ENCODE measurements around the gene ADARB2.

DNA sequence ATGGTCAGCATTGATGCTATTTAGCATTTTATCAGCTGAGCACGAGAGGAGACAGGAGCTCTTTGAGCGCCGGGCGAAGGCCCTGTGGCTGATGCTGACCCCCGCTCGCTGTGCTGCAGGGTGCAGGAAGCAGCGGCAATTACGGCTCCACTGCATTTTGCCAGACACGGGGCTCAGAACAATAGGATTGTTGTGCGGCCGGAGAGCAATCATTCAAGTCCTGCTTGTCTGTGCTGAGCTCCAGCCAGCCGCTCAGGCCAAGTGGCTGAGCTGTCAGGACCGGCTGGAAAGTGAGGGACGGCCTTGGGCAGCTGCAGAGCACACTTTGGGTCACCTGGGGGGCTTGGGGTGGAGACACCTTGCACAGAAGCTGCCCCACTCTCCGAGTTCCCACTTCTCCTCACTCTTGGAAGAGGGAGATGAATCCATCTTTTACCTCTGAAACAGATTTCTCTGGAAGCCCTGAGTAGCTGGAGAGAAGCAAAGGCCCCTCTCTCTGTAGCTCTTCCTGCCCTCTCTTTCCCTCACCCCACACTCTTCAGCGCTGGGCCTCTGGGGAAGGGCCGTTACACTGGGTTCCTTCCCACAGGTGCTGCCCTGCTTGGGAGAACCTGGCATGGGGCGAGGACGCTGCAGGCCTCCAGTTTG lies 17.3 kb upstream of the ADARB2 start:
- TF ChIP-seq, protein P1, sequence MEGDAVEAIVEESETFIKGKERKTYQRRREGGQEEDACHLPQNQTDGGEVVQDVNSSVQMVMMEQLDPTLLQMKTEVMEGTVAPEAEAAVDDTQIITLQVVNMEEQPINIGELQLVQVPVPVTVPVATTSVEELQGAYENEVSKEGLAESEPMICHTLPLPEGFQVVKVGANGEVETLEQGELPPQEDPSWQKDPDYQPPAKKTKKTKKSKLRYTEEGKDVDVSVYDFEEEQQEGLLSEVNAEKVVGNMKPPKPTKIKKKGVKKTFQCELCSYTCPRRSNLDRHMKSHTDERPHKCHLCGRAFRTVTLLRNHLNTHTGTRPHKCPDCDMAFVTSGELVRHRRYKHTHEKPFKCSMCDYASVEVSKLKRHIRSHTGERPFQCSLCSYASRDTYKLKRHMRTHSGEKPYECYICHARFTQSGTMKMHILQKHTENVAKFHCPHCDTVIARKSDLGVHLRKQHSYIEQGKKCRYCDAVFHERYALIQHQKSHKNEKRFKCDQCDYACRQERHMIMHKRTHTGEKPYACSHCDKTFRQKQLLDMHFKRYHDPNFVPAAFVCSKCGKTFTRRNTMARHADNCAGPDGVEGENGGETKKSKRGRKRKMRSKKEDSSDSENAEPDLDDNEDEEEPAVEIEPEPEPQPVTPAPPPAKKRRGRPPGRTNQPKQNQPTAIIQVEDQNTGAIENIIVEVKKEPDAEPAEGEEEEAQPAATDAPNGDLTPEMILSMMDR (conservative IDR thresholded peaks at IDR 0.05; ENCODE audit: low read depth in 2 of 2): no peak
- TF ChIP-seq, protein P2, sequence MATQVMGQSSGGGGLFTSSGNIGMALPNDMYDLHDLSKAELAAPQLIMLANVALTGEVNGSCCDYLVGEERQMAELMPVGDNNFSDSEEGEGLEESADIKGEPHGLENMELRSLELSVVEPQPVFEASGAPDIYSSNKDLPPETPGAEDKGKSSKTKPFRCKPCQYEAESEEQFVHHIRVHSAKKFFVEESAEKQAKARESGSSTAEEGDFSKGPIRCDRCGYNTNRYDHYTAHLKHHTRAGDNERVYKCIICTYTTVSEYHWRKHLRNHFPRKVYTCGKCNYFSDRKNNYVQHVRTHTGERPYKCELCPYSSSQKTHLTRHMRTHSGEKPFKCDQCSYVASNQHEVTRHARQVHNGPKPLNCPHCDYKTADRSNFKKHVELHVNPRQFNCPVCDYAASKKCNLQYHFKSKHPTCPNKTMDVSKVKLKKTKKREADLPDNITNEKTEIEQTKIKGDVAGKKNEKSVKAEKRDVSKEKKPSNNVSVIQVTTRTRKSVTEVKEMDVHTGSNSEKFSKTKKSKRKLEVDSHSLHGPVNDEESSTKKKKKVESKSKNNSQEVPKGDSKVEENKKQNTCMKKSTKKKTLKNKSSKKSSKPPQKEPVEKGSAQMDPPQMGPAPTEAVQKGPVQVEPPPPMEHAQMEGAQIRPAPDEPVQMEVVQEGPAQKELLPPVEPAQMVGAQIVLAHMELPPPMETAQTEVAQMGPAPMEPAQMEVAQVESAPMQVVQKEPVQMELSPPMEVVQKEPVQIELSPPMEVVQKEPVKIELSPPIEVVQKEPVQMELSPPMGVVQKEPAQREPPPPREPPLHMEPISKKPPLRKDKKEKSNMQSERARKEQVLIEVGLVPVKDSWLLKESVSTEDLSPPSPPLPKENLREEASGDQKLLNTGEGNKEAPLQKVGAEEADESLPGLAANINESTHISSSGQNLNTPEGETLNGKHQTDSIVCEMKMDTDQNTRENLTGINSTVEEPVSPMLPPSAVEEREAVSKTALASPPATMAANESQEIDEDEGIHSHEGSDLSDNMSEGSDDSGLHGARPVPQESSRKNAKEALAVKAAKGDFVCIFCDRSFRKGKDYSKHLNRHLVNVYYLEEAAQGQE (IDR thresholded peaks at IDR 0.05; ENCODE audit: unreplicated experiment): no peak
- TF ChIP-seq, protein P3, sequence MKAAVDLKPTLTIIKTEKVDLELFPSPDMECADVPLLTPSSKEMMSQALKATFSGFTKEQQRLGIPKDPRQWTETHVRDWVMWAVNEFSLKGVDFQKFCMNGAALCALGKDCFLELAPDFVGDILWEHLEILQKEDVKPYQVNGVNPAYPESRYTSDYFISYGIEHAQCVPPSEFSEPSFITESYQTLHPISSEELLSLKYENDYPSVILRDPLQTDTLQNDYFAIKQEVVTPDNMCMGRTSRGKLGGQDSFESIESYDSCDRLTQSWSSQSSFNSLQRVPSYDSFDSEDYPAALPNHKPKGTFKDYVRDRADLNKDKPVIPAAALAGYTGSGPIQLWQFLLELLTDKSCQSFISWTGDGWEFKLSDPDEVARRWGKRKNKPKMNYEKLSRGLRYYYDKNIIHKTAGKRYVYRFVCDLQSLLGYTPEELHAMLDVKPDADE (IDR thresholded peaks at IDR 0.05): no peak
- TF ChIP-seq POLR2AphosphoS5 (IDR thresholded peaks at IDR 0.05; ENCODE audit: low read depth): no peak
- TF ChIP-seq EZH2 (IDR thresholded peaks at IDR 0.05; ENCODE audit: low read depth, unreplicated experiment): no peak
- no peak for TF ChIP-seq ZNF331 (CRISPR knock-in tag; IDR thresholded peaks at IDR 0.05; ENCODE audit: low read depth)
- TF ChIP-seq CREB1 (CRISPR knock-in tag; IDR thresholded peaks at IDR 0.05; ENCODE audit: low read depth): no peak
- no peak for TF ChIP-seq STAT1 (IDR thresholded peaks at IDR 0.05; ENCODE audit: unreplicated experiment)
- no peak for TF ChIP-seq JUNB (IDR thresholded peaks at IDR 0.05; ENCODE audit: unreplicated experiment)
- TF ChIP-seq EZH2phosphoT487 (IDR thresholded peaks at IDR 0.05; ENCODE audit: unreplicated experiment): no peak
- TF ChIP-seq ZNF114 (CRISPR knock-in tag; IDR thresholded peaks at IDR 0.05): no peak
